Upper lobe of left lung (tissue), 6 donors: ENCODE measurements around the gene OXGR1. TPM values are rescaled to one million over a fixed set of nuclear protein-coding genes. Genes with fewer than 3 reads are reported as not detected.

Source experiments
- ATAC-seq, 2 donors: fragments of 200-7000 bp; cut with Tn5 transposase; one replicate each; pipeline ENCODE4 v1.9.1; 2022; ENCODE audit warnings: mild to moderate bottlenecking in 2 of 2, moderate library complexity in 2 of 2; ENCODE audit not compliant: low FRiP score in 2 of 2
- DNase-seq, 2 donors: peaks; one replicate each; pipeline ENCODE4 v3.0.0-alpha.2; 2019 to 2020
- H3K27ac ChIP-seq, 4 donors: fragments of 200-600 bp; sonication (generic); one replicate each; pipeline ENCODE4 v1.5.1; 2016 to 2019
- H3K27me3 ChIP-seq, 4 donors: fragments of 200-600 bp; sonication (generic); one replicate each; pipeline ENCODE4 v1.5.1; 2017 to 2019
- H3K36me3 ChIP-seq, 4 donors: fragments of 200-600 bp; sonication (generic); one replicate each; pipeline ENCODE4 v1.5.1; 2016 to 2019
- H3K4me1 ChIP-seq, 4 donors: fragments of 200-600 bp; sonication (generic); one replicate each; pipeline ENCODE4 v1.5.1; 2018 to 2019
- H3K4me3 ChIP-seq, 4 donors: fragments of 200-600 bp; sonication (generic); one replicate each; pipeline ENCODE4 v1.5.1; 2017 to 2019; ENCODE audit warnings: mild to moderate bottlenecking in 2 of 4, moderate library complexity in 1 of 4
- H3K9me3 ChIP-seq, 4 donors: fragments of 200-600 bp; sonication (generic); one replicate each; pipeline ENCODE4 v1.5.1; 2018 to 2019
- CTCF ChIP-seq, 6 experiments: fragments of 450-650 bp in 4 of 6; fragments of 200-600 bp in 2 of 6; sonication (generic) in 2 of 6; IDR thresholded peaks; one replicate each; pipeline ENCODE4 v1.5.1; 2016 to 2019; ENCODE audit warnings: antibody characterized with exemption in 6 of 6
- EP300 ChIP-seq, 4 donors: sonication (generic); formaldehyde crosslinking; IDR thresholded peaks; one replicate each; pipeline ENCODE4 v1.5.1; 2017; ENCODE audit warnings: antibody characterized with exemption in 4 of 4, control low read depth in 2 of 4
- POLR2A ChIP-seq, 4 donors: fragments of 450-650 bp; IDR thresholded peaks; one replicate each; pipeline ENCODE4 v1.5.1; 2016 to 2017; ENCODE audit warnings: antibody characterized with exemption in 4 of 4, mild to moderate bottlenecking in 2 of 4
- POLR2AphosphoS5 ChIP-seq, 2 donors: sonication (generic); formaldehyde crosslinking; IDR thresholded peaks; one replicate each; pipeline ENCODE4 v1.5.1; 2017; ENCODE audit warnings: antibody characterized with exemption in 2 of 2
- WGBS, 2 donors: methylation state at CpG; one replicate each; pipeline ENCODE4 v1.1.5; 2017 to 2018; 5-methylcytosine and 5-hydroxymethylcytosine counted together
- total RNA-seq, 6 donors: library from RNA; depleted of rRNA in 4 of 6; stranded (reverse); fragments of >200 nt in 4 of 6; gene quantifications; one replicate each; pipeline versions ENCODE4 v1.1.0 to v1.2.1, GENCODE V29; 2016 to 2021
- donor health status: DM: no; HTN: no; CAD: no; lungs with moderate emphysema.
- donor health status: DM: no; HTN: yes; CAD: no; lungs with severe emphysema.

Gene OXGR1
- total RNA-seq, 6 donors from 2014 or later: 0.15 to 1.2 (median 0.54) TPM; not detected in 1

GRCh38 chr13:97020689-97021240, 26.5 kb upstream of the OXGR1 start:
- H3K27me3 ChIP-seq: no peaks in the 10 kb centered on the region
- ATAC-seq (no peak), DNase-seq (no peak)
- H3K4me1 ChIP-seq: peaks cover 0 to 4% (median 4%) of the 10 kb centered on the region in 4 donors
- H3K4me3 ChIP-seq: no peak overlapping the region
- no peaks in the 10 kb centered on the region for H3K36me3 ChIP-seq
- WGBS, 2 donors: 85 to 87% methylated on average over 3 of the region's 3 CpGs
- no peak for TF ChIP-seq POLR2AphosphoS5 (IDR thresholded peaks at IDR 0.05)
- no peak for TF ChIP-seq EP300 (IDR thresholded peaks at IDR 0.05)
- TF ChIP-seq CTCF (IDR thresholded peaks at IDR 0.05): no peak
- no peak for TF ChIP-seq POLR2A (IDR thresholded peaks at IDR 0.05)
- no peaks in the 10 kb centered on the region for H3K9me3 ChIP-seq
- H3K27ac ChIP-seq: no peak overlapping the region

GRCh38 chr13:97020194-97020593, 25.9 kb upstream of the OXGR1 start:
- TF ChIP-seq POLR2A (IDR thresholded peaks at IDR 0.05) (no peak), POLR2AphosphoS5 (IDR thresholded peaks at IDR 0.05) (no peak), EP300 (IDR thresholded peaks at IDR 0.05) (no peak), CTCF (IDR thresholded peaks at IDR 0.05) (no peak)
- Histone ChIP-seq H3K27ac (no peak overlapping the region), H3K4me1 (peaks cover 0 to 4% (median 4%) of the 10 kb centered on the region in 4 donors), H3K4me3 (no peak overlapping the region), H3K36me3 (no peaks in the 10 kb centered on the region), H3K9me3 (no peaks in the 10 kb centered on the region), H3K27me3 (no peaks in the 10 kb centered on the region)
- WGBS, 2 donors: 59 to 66% methylated on average over 2 of the region's 2 CpGs
- no peak for DNase-seq
- ATAC-seq: no peak

- no peaks in the 10 kb centered on the region for H3K27me3 ChIP-seq
- H3K27ac ChIP-seq: no peak overlapping the region
- peaks cover 0 to 4% (median 4%) of the 10 kb centered on the region in 4 donors for H3K4me1 ChIP-seq
- TF ChIP-seq EP300 (IDR thresholded peaks at IDR 0.05) (no peak), POLR2AphosphoS5 (IDR thresholded peaks at IDR 0.05) (no peak), POLR2A (IDR thresholded peaks at IDR 0.05) (no peak), CTCF (IDR thresholded peaks at IDR 0.05) (no peak)
- H3K36me3 ChIP-seq: no peaks in the 10 kb centered on the region
- WGBS, 2 donors: 71 to 76% methylated on average over 1 of the region's 1 CpG
- DNase-seq: no peak
- H3K9me3 ChIP-seq: no peaks in the 10 kb centered on the region
- peak in 1 of 2 donors; percentile 34 for ATAC-seq
- no peak overlapping the region for H3K4me3 ChIP-seq
Measured at GRCh38 chr13:97019236-97019635, 25.0 kb upstream of the OXGR1 start.

- Histone ChIP-seq H3K36me3 (no peaks in the 10 kb centered on the region), H3K4me3 (no peak overlapping the region), H3K4me1 (peaks cover 0 to 4% (median 4%) of the 10 kb centered on the region in 4 donors), H3K27me3 (no peaks in the 10 kb centered on the region), H3K27ac (no peak overlapping the region), H3K9me3 (no peaks in the 10 kb centered on the region)
- DNase-seq: no peak
- ATAC-seq: peak; percentile 53 to 83
- WGBS, 2 donors: 26 to 30% methylated on average over 13 of the region's 13 CpGs
- no peak for TF ChIP-seq POLR2AphosphoS5 (IDR thresholded peaks at IDR 0.05)
- peak; percentile 63 to 88 (median 72) for TF ChIP-seq CTCF (IDR thresholded peaks at IDR 0.05)
- TF ChIP-seq EP300 (IDR thresholded peaks at IDR 0.05): no peak
Measured at GRCh38 chr13:97018029-97018819, 23.9 kb upstream of the OXGR1 start.
